AG04450 (cell line): ENCODE measurements around the gene DNPEP. TPM values are rescaled to one million over a fixed set of nuclear protein-coding genes. Genes with fewer than 3 reads are reported as not detected.

ENCODE experiments used
- CTCF ChIA-PET: fragments of 300-600, 350-600 bp; formaldehyde crosslinking; extraction: SDS; loops from one replicate; lab custom pipeline; 2022; ENCODE audit warnings: antibody characterized with exemption, inconsistent platforms; lab: Charles Lee
- POLR2A ChIA-PET: fragments of 350-600 bp; formaldehyde crosslinking; extraction: SDS; loops from one replicate; lab custom pipeline; 2021; ENCODE audit warnings: antibody characterized with exemption, inconsistent platforms; lab: Yijun Ruan, JAX
- DNase-seq: peaks from one replicate; pipeline ENCODE4 v3.0.0-alpha.2; 2011; ENCODE audit warnings: low read depth, low spot score
- H3K27ac ChIP-seq: one replicate; pipeline ENCODE4 v1.5.1; 2012; ENCODE audit warnings: low read depth, low read length, control low read depth
- H3K27me3 ChIP-seq: one replicate; pipeline ENCODE4 v1.6.0; 2012; ENCODE audit warnings: low read length; ENCODE audit not compliant: control insufficient read depth, insufficient read depth
- H3K4me3 ChIP-seq: 2 replicates; pipeline ENCODE4 v1.5.1; 2011; ENCODE audit warnings: mild to moderate bottlenecking, low read depth, low read length, control low read depth
- H3K9me3 ChIP-seq: 2 replicates; pipeline ENCODE4 v1.5.1; 2012; ENCODE audit warnings: low read length; ENCODE audit not compliant: control insufficient read depth, insufficient read depth
- polyA plus RNA-seq: library from polyadenylated mRNA; depleted of rRNA; stranded (reverse); fragments of >200 nt; gene quantifications from 2 replicates; pipeline ENCODE4 v1.2.3, GENCODE V29; 2011
- TF ChIP-seq, protein P1 (sequence below): IDR thresholded peaks from 2 replicates; pipeline ENCODE4 v1.5.1; 2011; ENCODE audit warnings: low read depth, low read length, control low read depth, inconsistent platforms

DNPEP gene
- polyA plus RNA-seq, 1 experiment: 41.5 TPM

GRCh38 chr2:219420687-219421086 is 33.0 kb upstream of the DNPEP start:
- no peak overlapping the region for H3K4me3 ChIP-seq
- ChIA-PET POLR2A (no interaction called here), CTCF (interaction anchor here (0.6 kb wide), 1 partner anchor 209 kb away, joined by 3 read pairs; no protein-coding TSS in a partner anchor)

GRCh38 chr2:219419331-219420197 is 31.9 kb upstream of the DNPEP start:
- DNase-seq: no peak
- Histone ChIP-seq H3K27me3 (no peaks in the 10 kb centered on the region), H3K4me3 (no peak overlapping the region), H3K27ac (no peak overlapping the region), H3K9me3 (peaks cover 4% of the 10 kb centered on the region; the same call in 1 of the 2 replicates)
- ChIA-PET POLR2A (no interaction called here), CTCF (interaction anchor here (0.6 to 1.2 kb wide), 5 partner anchors 8 to 208 kb away, joined by 3 to 4 read pairs (median 3); no protein-coding TSS in a partner anchor)
- TF ChIP-seq, protein P1, sequence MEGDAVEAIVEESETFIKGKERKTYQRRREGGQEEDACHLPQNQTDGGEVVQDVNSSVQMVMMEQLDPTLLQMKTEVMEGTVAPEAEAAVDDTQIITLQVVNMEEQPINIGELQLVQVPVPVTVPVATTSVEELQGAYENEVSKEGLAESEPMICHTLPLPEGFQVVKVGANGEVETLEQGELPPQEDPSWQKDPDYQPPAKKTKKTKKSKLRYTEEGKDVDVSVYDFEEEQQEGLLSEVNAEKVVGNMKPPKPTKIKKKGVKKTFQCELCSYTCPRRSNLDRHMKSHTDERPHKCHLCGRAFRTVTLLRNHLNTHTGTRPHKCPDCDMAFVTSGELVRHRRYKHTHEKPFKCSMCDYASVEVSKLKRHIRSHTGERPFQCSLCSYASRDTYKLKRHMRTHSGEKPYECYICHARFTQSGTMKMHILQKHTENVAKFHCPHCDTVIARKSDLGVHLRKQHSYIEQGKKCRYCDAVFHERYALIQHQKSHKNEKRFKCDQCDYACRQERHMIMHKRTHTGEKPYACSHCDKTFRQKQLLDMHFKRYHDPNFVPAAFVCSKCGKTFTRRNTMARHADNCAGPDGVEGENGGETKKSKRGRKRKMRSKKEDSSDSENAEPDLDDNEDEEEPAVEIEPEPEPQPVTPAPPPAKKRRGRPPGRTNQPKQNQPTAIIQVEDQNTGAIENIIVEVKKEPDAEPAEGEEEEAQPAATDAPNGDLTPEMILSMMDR: no peak

More at GRCh38 chr2:219420687-219421086, 33.0 kb upstream of the DNPEP start:
- Histone ChIP-seq H3K27ac (no peak overlapping the region), H3K9me3 (peaks cover 4% of the 10 kb centered on the region; the same call in 1 of the 2 replicates), H3K27me3 (no peaks in the 10 kb centered on the region)
- no peak for DNase-seq
- TF ChIP-seq, protein P1: no peak

GRCh38 chr2:219419012-219419324 is 31.3 kb upstream of the DNPEP start:
- TF ChIP-seq, protein P1: no peak
- H3K9me3 ChIP-seq: peaks cover 4% of the 10 kb centered on the region; the same call in 1 of the 2 replicates
- DNase-seq: no peak
- CTCF ChIA-PET: interaction anchor here (0.9 to 1.2 kb wide), 3 partner anchors 9 to 40 kb away, joined by 3 to 4 read pairs (median 4); no protein-coding TSS in a partner anchor
- no peak overlapping the region for H3K27ac ChIP-seq
- POLR2A ChIA-PET: no interaction called here
- H3K27me3 ChIP-seq: no peaks in the 10 kb centered on the region
- no peak overlapping the region for H3K4me3 ChIP-seq

DNA sequence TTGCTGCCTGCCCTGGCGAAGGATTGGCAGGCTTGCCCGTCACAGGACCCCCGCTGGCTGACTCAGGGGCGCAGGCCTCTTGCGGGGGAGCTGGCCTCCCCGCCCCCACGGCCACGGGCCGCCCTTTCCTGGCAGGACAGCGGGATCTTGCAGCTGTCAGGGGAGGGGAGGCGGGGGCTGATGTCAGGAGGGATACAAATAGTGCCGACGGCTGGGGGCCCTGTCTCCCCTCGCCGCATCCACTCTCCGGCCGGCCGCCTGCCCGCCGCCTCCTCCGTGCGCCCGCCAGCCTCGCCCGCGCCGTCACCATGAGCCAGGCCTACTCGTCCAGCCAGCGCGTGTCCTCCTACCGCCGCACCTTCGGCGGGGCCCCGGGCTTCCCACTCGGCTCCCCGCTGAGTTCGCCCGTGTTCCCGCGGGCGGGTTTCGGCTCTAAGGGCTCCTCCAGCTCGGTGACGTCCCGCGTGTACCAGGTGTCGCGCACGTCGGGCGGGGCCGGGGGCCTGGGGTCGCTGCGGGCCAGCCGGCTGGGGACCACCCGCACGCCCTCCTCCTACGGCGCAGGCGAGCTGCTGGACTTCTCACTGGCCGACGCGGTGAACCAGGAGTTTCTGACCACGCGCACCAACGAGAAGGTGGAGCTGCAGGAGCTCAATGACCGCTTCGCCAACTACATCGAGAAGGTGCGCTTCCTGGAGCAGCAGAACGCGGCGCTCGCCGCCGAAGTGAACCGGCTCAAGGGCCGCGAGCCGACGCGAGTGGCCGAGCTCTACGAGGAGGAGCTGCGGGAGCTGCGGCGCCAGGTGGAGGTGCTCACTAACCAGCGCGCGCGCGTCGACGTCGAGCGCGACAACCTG is 30.7 kb upstream of the DNPEP start, which contains the start of gene DES:
Gene DES (plus strand): TSS at position 223 of the 857 bp plus-strand sequence. CDS start 86 bp downstream, at position 309.
- H3K9me3 ChIP-seq: peaks cover 5% of the 10 kb centered on the region; the same call in 1 of the 2 replicates
- CTCF ChIA-PET: interaction anchor here (0.9 to 1.1 kb wide), 2 partner anchors 9 to 112 kb away, joined by 3 to 4 read pairs; no protein-coding TSS in a partner anchor
- POLR2A ChIA-PET: interaction anchor here (0.6 kb wide), 1 partner anchor 31 kb away, joined by 7 read pairs; the partner anchor contains the start of gene DNPEP
- H3K27ac ChIP-seq: no peak within 1 kb of the TSS
- TF ChIP-seq, protein P1: no peak
- no peaks in the 10 kb centered on the region for H3K27me3 ChIP-seq
- no peak within 1 kb of the TSS for H3K4me3 ChIP-seq
- no peak for DNase-seq
